PC-9 (cell line): ENCODE data around the gene IL1RN. TPM values are rescaled to one million over a fixed set of nuclear protein-coding genes. Genes with fewer than 3 reads are reported as not detected.

ENCODE experiments used
- BruUV-seq: library from RNA; stranded (reverse); fragments of 400-500 nt; replicated peaks from 2 replicates; lab custom pipeline; 2021; lab: Mats Ljungman, UMichigan
- CTCF ChIA-PET: fragments of 300-600 bp; sonication (Branson Sonifier 250); formaldehyde crosslinking; loops from one replicate; lab custom pipeline; 2022; ENCODE audit warnings: antibody characterized with exemption; lab: Charles Lee
- POLR2A ChIA-PET: fragments of 300-600 bp; sonication (Branson Sonifier 250); formaldehyde crosslinking; loops from one replicate; lab custom pipeline; 2022; ENCODE audit warnings: antibody characterized with exemption; ENCODE audit not compliant: unreplicated experiment; lab: Charles Lee
- DNase-seq, 2 experiments: peaks; one replicate each; pipeline versions ENCODE4 v3.0.0 to v3.0.0-alpha.2; 2015 to 2022; ENCODE audit warnings: mixed read lengths in 1 of 2
- H2AFZ ChIP-seq: fragments of 200-600 bp; sonication (generic); 2 replicates; pipeline ENCODE4 v1.8.1; 2017; ENCODE audit warnings: antibody characterized with exemption
- H3F3A ChIP-seq: fragments of 200-600 bp; sonication (generic); 2 replicates; pipeline ENCODE4 v1.8.1; 2017; ENCODE audit warnings: antibody characterized with exemption, mild to moderate bottlenecking, low read depth; ENCODE audit not compliant: insufficient read depth
- H3K27ac ChIP-seq: fragments of 200-600 bp; sonication (generic); 2 replicates; pipeline ENCODE4 v1.6.1; 2016; ENCODE audit warnings: mixed run types
- H3K27me3 ChIP-seq: fragments of 200-600 bp; sonication (generic); 2 replicates; pipeline ENCODE4 v1.6.1; 2016; ENCODE audit warnings: low read depth, mixed run types; ENCODE audit not compliant: insufficient read depth
- H3K36me3 ChIP-seq: fragments of 200-600 bp; sonication (generic); 2 replicates; pipeline ENCODE4 v1.6.1; 2016; ENCODE audit warnings: low read depth, mixed run types
- H3K4me1 ChIP-seq: fragments of 200-600 bp; sonication (generic); replicated peaks from 2 replicates; pipeline ENCODE4 v1.6.1; 2016; ENCODE audit warnings: mixed run types; ENCODE audit not compliant: insufficient read depth
- H3K4me2 ChIP-seq: fragments of 200-600 bp; sonication (generic); 2 replicates; pipeline ENCODE4 v1.6.1; 2017; ENCODE audit warnings: mixed run types
- H3K4me3 ChIP-seq: fragments of 200-600 bp; sonication (generic); 2 replicates; pipeline ENCODE4 v1.6.1; 2016; ENCODE audit warnings: mixed run types
- H3K79me2 ChIP-seq: fragments of 200-600 bp; sonication (generic); 2 replicates; pipeline ENCODE4 v1.6.1; 2017; ENCODE audit warnings: low read depth, mixed run types
- H3K9me2 ChIP-seq: fragments of 200-600 bp; sonication (generic); 2 replicates; pipeline ENCODE4 v1.8.1; 2017; ENCODE audit warnings: mild to moderate bottlenecking; ENCODE audit not compliant: insufficient read depth
- H3K9me3 ChIP-seq: fragments of 200-600 bp; sonication (generic); 2 replicates; pipeline ENCODE4 v1.8.1; 2016; ENCODE audit warnings: low read depth; ENCODE audit not compliant: insufficient read depth
- H4K20me1 ChIP-seq: fragments of 200-600 bp; sonication (generic); 2 replicates; pipeline ENCODE4 v1.8.1; 2017; ENCODE audit not compliant: insufficient read depth
- CTCF ChIP-seq: fragments of 200-600 bp; sonication (generic); conservative IDR thresholded peaks from 2 replicates; pipeline ENCODE4 v1.6.1; 2017; ENCODE audit warnings: mixed run types, antibody characterized with exemption, mild to moderate bottlenecking, moderate library complexity
- EZH2 ChIP-seq: fragments of 200-600 bp; sonication (generic); IDR thresholded peaks from 2 replicates; pipeline ENCODE4 v1.8.0; 2017; ENCODE audit warnings: antibody characterized with exemption, low read depth
- intact Hi-C: fragments of 100-400 bp; cut with micrococcal nuclease; formaldehyde crosslinking; loops from one replicate; pipeline ENCODE4 v1.10.0; 2022; ENCODE audit not compliant: unreplicated experiment
- total RNA-seq: library from RNA; stranded (reverse); gene quantifications from 2 replicates; pipeline ENCODE4 v1.2.3, GENCODE V29; 2021

The IL1RN gene
- total RNA-seq, 1 experiment from 2014 or later: 8.4 TPM

DNA sequence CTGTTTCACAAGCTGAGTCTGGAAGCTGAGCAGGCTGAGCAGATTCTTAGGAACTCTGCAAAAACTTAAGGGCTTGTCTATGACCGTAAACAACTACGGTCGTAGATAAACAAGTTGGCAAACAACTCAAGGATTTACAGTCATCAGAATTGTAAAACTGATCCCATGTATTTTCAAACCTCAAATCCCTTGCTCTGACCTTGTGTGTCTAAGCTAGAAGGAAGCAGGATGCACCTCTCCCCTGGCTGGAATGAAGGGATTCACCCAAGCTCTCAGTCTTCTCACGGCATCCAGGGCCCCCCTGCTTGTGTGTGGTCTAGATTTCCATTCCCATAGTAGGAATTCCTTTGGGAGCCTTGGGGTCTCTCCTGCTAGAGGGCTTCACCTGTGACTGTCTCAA is 12.4 kb upstream of the IL1RN start:
- Histone ChIP-seq H3K27me3 (no peaks in the 10 kb centered on the region), H3K36me3 (no peaks in the 10 kb centered on the region), H3K27ac (no peak overlapping the region), H3K9me3 (no peaks in the 10 kb centered on the region), H3K9me2 (no peaks in the 10 kb centered on the region), H3F3A (peaks cover 9% of the 10 kb centered on the region; the same call in 1 of the 2 replicates), H4K20me1 (no peaks in the 10 kb centered on the region), H2AFZ (no peak overlapping the region), H3K4me3 (no peak overlapping the region), H3K4me1 (peaks cover 37% of the 10 kb centered on the region), H3K4me2 (no peak overlapping the region), H3K79me2 (no peaks in the 10 kb centered on the region)
- ChIA-PET POLR2A (no interaction called here), CTCF (interaction anchor here (0.9 kb wide), 1 partner anchor 84 kb away, joined by 13 read pairs; no protein-coding TSS in a partner anchor)
- DNase-seq: no peak
- no TSS peak for BruUV-seq
- TF ChIP-seq EZH2: no peak
- no peak for TF ChIP-seq CTCF
- intact Hi-C loops: no loop called here

DNA sequence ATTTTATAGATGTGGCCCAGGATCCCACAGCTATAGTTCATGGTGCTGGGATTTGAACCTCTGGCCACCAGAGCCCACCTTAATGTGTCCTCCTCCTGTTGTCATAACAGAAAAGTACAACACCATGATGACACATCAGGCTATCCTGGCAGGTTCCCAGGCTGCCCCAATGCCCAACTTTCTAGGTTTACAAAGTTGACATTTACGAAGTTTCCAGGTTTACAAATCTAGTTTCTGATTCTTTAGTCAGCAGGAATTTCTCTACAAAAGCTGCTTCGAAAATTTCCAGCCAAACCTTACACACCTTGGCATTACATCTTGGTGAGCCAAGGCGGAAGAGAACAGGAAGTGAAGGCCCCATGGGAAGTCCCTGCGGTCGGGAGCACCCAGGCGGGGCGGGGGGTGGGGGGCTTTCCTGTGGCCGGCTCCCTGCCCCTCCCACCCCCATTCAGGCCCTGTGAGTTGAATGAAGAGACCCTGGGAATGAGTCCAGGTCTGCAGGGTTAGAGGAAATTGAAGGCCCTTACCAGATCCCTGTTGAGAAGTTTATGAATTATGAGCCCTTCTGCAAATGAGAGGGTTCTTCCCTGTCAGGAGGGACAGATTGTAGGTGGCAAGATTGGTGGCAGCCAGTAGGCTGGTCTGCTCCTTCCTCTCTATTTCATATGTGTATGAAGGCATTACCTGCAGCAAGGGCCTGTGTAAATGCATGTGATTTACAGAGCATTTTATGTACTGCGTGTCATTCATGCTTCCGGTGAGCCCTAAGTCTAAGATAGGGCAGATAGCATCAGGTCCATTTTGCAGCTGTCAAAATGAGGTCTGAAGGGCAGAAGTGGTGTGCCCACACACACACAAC is 11.1 kb upstream of the IL1RN start:
- H3K36me3 ChIP-seq: no peaks in the 10 kb centered on the region
- no peak overlapping the region for H3K4me3 ChIP-seq
- H3K4me1 ChIP-seq: peaks cover 37% of the 10 kb centered on the region
- ChIA-PET CTCF (no interaction called here), POLR2A (no interaction called here)
- TF ChIP-seq EZH2: no peak
- TF ChIP-seq CTCF: no peak
- no peak overlapping the region for H2AFZ ChIP-seq
- no peaks in the 10 kb centered on the region for H4K20me1 ChIP-seq
- no peaks in the 10 kb centered on the region for H3K79me2 ChIP-seq
- no peak for DNase-seq
- peaks cover 9% of the 10 kb centered on the region; the same call in 1 of the 2 replicates for H3F3A ChIP-seq
- no peaks in the 10 kb centered on the region for H3K27me3 ChIP-seq
- intact Hi-C loops: no loop called here
- H3K9me2 ChIP-seq: no peaks in the 10 kb centered on the region
- 0 out of 2 replicates have a peak overlapping the region, but pooled peaks have one; percentile 69 for H3K27ac ChIP-seq
- H3K4me2 ChIP-seq: no peak overlapping the region
- H3K9me3 ChIP-seq: no peaks in the 10 kb centered on the region
- no TSS peak for BruUV-seq

GRCh38 chr2:113117541-113118262 is 9.7 kb upstream of the IL1RN start:
- no peak overlapping the region for H3K4me3 ChIP-seq
- H2AFZ ChIP-seq: no peak overlapping the region
- no peaks in the 10 kb centered on the region for H3K79me2 ChIP-seq
- POLR2A ChIA-PET: interaction anchor here (0.5 to 0.7 kb wide), 7 partner anchors 20 to 533 kb away, joined by 3 to 6 read pairs (median 5); partner anchors contain the start of gene CHCHD5
- intact Hi-C loops: no loop called here
- no peaks in the 10 kb centered on the region for H3K36me3 ChIP-seq
- no peaks in the 10 kb centered on the region for H3K9me3 ChIP-seq
- peak overlapping the region; percentile 56 for H3K4me2 ChIP-seq
- H3K4me1 ChIP-seq: peaks cover 26% of the 10 kb centered on the region
- BruUV-seq: no TSS peak
- peak overlapping the region; percentile 69 for H3K27ac ChIP-seq
- peaks cover 9% of the 10 kb centered on the region; the same call in 1 of the 2 replicates for H3F3A ChIP-seq
- CTCF ChIA-PET: interaction anchor here (0.5 to 1.1 kb wide), 6 partner anchors 19 to 84 kb away, joined by 3 to 5 read pairs (median 3); no protein-coding TSS in a partner anchor
- H3K27me3 ChIP-seq: no peaks in the 10 kb centered on the region
- H4K20me1 ChIP-seq: no peaks in the 10 kb centered on the region
- TF ChIP-seq CTCF (no peak), EZH2 (no peak)
- DNase-seq: peak; percentile 89 to 90
- no peaks in the 10 kb centered on the region for H3K9me2 ChIP-seq
